ENCODE data around the gene EBP.
"Not testable (repeated sequence)": the region's sequence is repeated elsewhere in the genome, so short reads cannot be mapped to it uniquely, and the experiment has no call there.

The EBP gene

GRCh38 chrX:48522291-48522690 lies 683 bp downstream of the EBP start:
- peak overlapping the region; percentile 80 for H3K27ac Mint-ChIP-seq
- peaks cover 10 to 14% of the 10 kb centered on the region in 2 donors for H3K36me3 Mint-ChIP-seq
- DNase-seq: no peak
- H3K4me1 Mint-ChIP-seq: peaks cover 9 to 17% of the 10 kb centered on the region in 2 donors
- ATAC-seq (replicated peaks): no peak
- peaks cover 0 to 8% of the 10 kb centered on the region in 2 donors for H3K9me3 Mint-ChIP-seq
- H3K27me3 Mint-ChIP-seq: no peaks in the 10 kb centered on the region
- H3K4me3 Mint-ChIP-seq: peak overlapping the region; percentile 84 to 87

- peak overlapping the region; percentile 68 to 71 for H3K4me3 Mint-ChIP-seq
- H3K27ac Mint-ChIP-seq: peak overlapping the region; percentile 57
- H3K27me3 Mint-ChIP-seq: no peaks in the 10 kb centered on the region
- peaks cover 17 to 20% of the 10 kb centered on the region in 2 donors for H3K36me3 Mint-ChIP-seq
- peaks cover 0 to 8% of the 10 kb centered on the region in 2 donors for H3K9me3 Mint-ChIP-seq
- H3K4me1 Mint-ChIP-seq: peaks cover 9 to 17% of the 10 kb centered on the region in 2 donors
- DNase-seq: no peak
- no peak for ATAC-seq (replicated peaks)
These were observed 2.1 kb downstream of the EBP start for GRCh38 chrX:48523682-48524081.

- H3K27ac Mint-ChIP-seq: not testable (repeated sequence)
These were observed 4.2 kb downstream of the EBP start for GRCh38 chrX:48525853-48526252.

GRCh38 chrX:48530736-48531135 lies 9.1 kb downstream of the EBP start:
- DNase-seq: no peak
- no peak overlapping the region for H3K4me3 Mint-ChIP-seq
- no peaks in the 10 kb centered on the region for H3K4me1 Mint-ChIP-seq
- no peaks in the 10 kb centered on the region for H3K9me3 Mint-ChIP-seq
- peaks cover 13 to 19% of the 10 kb centered on the region in 2 donors for H3K36me3 Mint-ChIP-seq
- no peak for ATAC-seq (replicated peaks)
- H3K27ac Mint-ChIP-seq: no peak overlapping the region
- no peaks in the 10 kb centered on the region for H3K27me3 Mint-ChIP-seq

More at GRCh38 chrX:48525853-48526252, 4.2 kb downstream of the EBP start:
- not testable (repeated sequence) for H3K4me1 Mint-ChIP-seq; H3K9me3 Mint-ChIP-seq; H3K4me3 Mint-ChIP-seq; DNase-seq; ATAC-seq (replicated peaks); H3K27me3 Mint-ChIP-seq
- H3K36me3 Mint-ChIP-seq: peaks cover 18 to 19% of the 10 kb centered on the region in 2 donors

- ATAC-seq (replicated peaks) (no peak), DNase-seq (no peak)
- Mint-ChIP-seq H3K4me1 (no peaks in the 10 kb centered on the region), H3K9me3 (no peaks in the 10 kb centered on the region), H3K27me3 (no peaks in the 10 kb centered on the region), H3K4me3 (no peak overlapping the region), H3K36me3 (peaks cover 12 to 18% of the 10 kb centered on the region in 2 donors), H3K27ac (no peak overlapping the region)
These were observed 9.9 kb downstream of the EBP start for GRCh38 chrX:48531358-48531959.

GRCh38 chrX:48532161-48532560 lies 10.6 kb downstream of the EBP start:
- Mint-ChIP-seq H3K4me3 (no peak overlapping the region), H3K9me3 (no peaks in the 10 kb centered on the region), H3K27ac (no peak overlapping the region), H3K4me1 (no peaks in the 10 kb centered on the region), H3K27me3 (no peaks in the 10 kb centered on the region), H3K36me3 (peaks cover 8 to 14% of the 10 kb centered on the region in 2 donors)
- ATAC-seq (replicated peaks) (no peak), DNase-seq (no peak)

- H3K4me3 Mint-ChIP-seq: no peak overlapping the region
- DNase-seq: no peak
- H3K9me3 Mint-ChIP-seq: no peaks in the 10 kb centered on the region
- no peaks in the 10 kb centered on the region for H3K27me3 Mint-ChIP-seq
- no peaks in the 10 kb centered on the region for H3K4me1 Mint-ChIP-seq
- peaks cover 8 to 12% of the 10 kb centered on the region in 2 donors for H3K36me3 Mint-ChIP-seq
- ATAC-seq (replicated peaks): no peak
- no peak overlapping the region for H3K27ac Mint-ChIP-seq
These were observed 11.6 kb downstream of the EBP start for GRCh38 chrX:48533165-48533564.

GRCh38 chrX:48538641-48539344 lies 17.2 kb downstream of the EBP start:
- peaks cover 12 to 20% of the 10 kb centered on the region in 2 donors for H3K4me1 Mint-ChIP-seq
- no peak for DNase-seq
- H3K4me3 Mint-ChIP-seq: peak overlapping the region; percentile 83 to 90
- no peaks in the 10 kb centered on the region for H3K27me3 Mint-ChIP-seq
- peak overlapping the region; percentile 95 for H3K27ac Mint-ChIP-seq
- no peaks in the 10 kb centered on the region for H3K9me3 Mint-ChIP-seq
- ATAC-seq (replicated peaks): no peak
- H3K36me3 Mint-ChIP-seq: peaks cover 4 to 9% of the 10 kb centered on the region in 2 donors

- Mint-ChIP-seq H3K9me3 (no peaks in the 10 kb centered on the region), H3K4me3 (peak within 1 kb of the TSS; percentile 83 to 90), H3K27ac (peak within 1 kb of the TSS; percentile 95), H3K36me3 (peaks cover 4 to 9% of the 10 kb centered on the region in 2 donors), H3K27me3 (no peaks in the 10 kb centered on the region), H3K4me1 (peaks cover 12 to 20% of the 10 kb centered on the region in 2 donors)
- DNase-seq (peak; percentile 94), ATAC-seq (replicated peaks) (peak; percentile 81 to 89)
These were observed 17.9 kb downstream of the EBP start, which contains the start of gene TBC1D25 for GRCh38 chrX:48539345-48540027. TBC1D25 (plus strand) TSS chrX:48539714; CDS start chrX:48539798, 84 bp downstream.

- Mint-ChIP-seq H3K9me3 (no peaks in the 10 kb centered on the region), H3K27me3 (no peaks in the 10 kb centered on the region), H3K4me3 (peak overlapping the region; percentile 83 to 90), H3K4me1 (peaks cover 12 to 20% of the 10 kb centered on the region in 2 donors), H3K27ac (peak overlapping the region; percentile 95), H3K36me3 (peaks cover 8 to 9% of the 10 kb centered on the region in 2 donors)
- DNase-seq (no peak), ATAC-seq (replicated peaks) (peak; percentile 64 to 71)
These were observed 18.4 kb downstream of the EBP start for GRCh38 chrX:48540028-48540375.

- no peaks in the 10 kb centered on the region for H3K9me3 Mint-ChIP-seq
- peaks cover 8 to 11% of the 10 kb centered on the region in 2 donors for H3K36me3 Mint-ChIP-seq
- no peak for ATAC-seq (replicated peaks)
- peak overlapping the region; percentile 95 for H3K27ac Mint-ChIP-seq
- peak overlapping the region; percentile 83 to 90 for H3K4me3 Mint-ChIP-seq
- peaks cover 12 to 20% of the 10 kb centered on the region in 2 donors for H3K4me1 Mint-ChIP-seq
- no peaks in the 10 kb centered on the region for H3K27me3 Mint-ChIP-seq
- no peak for DNase-seq
These were observed 18.9 kb downstream of the EBP start for GRCh38 chrX:48540480-48540879.

- Mint-ChIP-seq H3K36me3 (peaks cover 8 to 11% of the 10 kb centered on the region in 2 donors), H3K4me3 (peak overlapping the region; percentile 49 to 90), H3K9me3 (no peaks in the 10 kb centered on the region), H3K27ac (peak overlapping the region; percentile 73), H3K4me1 (peaks cover 12 to 20% of the 10 kb centered on the region in 2 donors), H3K27me3 (no peaks in the 10 kb centered on the region)
- DNase-seq: no peak
- ATAC-seq (replicated peaks): no peak
These were observed 19.7 kb downstream of the EBP start for GRCh38 chrX:48541140-48541814.

GRCh38 chrX:48548871-48549270 lies 27.3 kb downstream of the EBP start:
- H3K27ac Mint-ChIP-seq: peak overlapping the region; percentile 47
- H3K4me3 Mint-ChIP-seq: no peak overlapping the region
- peaks cover 11 to 12% of the 10 kb centered on the region in 2 donors for H3K36me3 Mint-ChIP-seq

GRCh38 chrX:48555731-48556325 lies 34.2 kb downstream of the EBP start:
- H3K9me3 Mint-ChIP-seq; H3K4me1 Mint-ChIP-seq; H3K27ac Mint-ChIP-seq; H3K4me3 Mint-ChIP-seq; DNase-seq; ATAC-seq (replicated peaks); H3K27me3 Mint-ChIP-seq: not testable (repeated sequence)
- H3K36me3 Mint-ChIP-seq: peaks cover 15 to 25% of the 10 kb centered on the region in 2 donors

More at GRCh38 chrX:48548871-48549270, 27.3 kb downstream of the EBP start:
- Mint-ChIP-seq H3K4me1 (no peaks in the 10 kb centered on the region), H3K9me3 (no peaks in the 10 kb centered on the region), H3K27me3 (no peaks in the 10 kb centered on the region)
- DNase-seq (no peak), ATAC-seq (replicated peaks) (no peak)

All from stimulated activated naive B cell treated with anti-CD40 and anti-IgM and Interleukin-4, amounts not matched to agents 10 μg/mL and 1 μg/mL and 100 μg/mL, for 72 hours (primary cell).